Liver (tissue), 9 donors: ENCODE data around the gene WDFY1. TPM values are rescaled to one million over a fixed set of nuclear protein-coding genes. Genes with fewer than 3 reads are reported as not detected.

Source experiments
- DNase-seq: peaks from one replicate; pipeline ENCODE4 v3.0.0-alpha.2; 2017; ENCODE audit warnings: low spot score
- H3K27ac ChIP-seq, 2 donors: one replicate each; pipeline ENCODE4 v1.7.0; 2013; ENCODE audit warnings: inconsistent platforms in 2 of 2, low read length in 2 of 2, control low read depth in 1 of 2, low read depth in 1 of 2, mild to moderate bottlenecking in 1 of 2
- H3K27me3 ChIP-seq, 4 donors: one replicate each; pipeline versions ENCODE4 v1.6.1 to v1.7.0; 2013; ENCODE audit warnings: low read length in 3 of 4, inconsistent platforms in 1 of 4, mild to moderate bottlenecking in 1 of 4, moderate library complexity in 1 of 4; ENCODE audit not compliant: control insufficient read depth in 4 of 4, insufficient read depth in 4 of 4
- H3K36me3 ChIP-seq, 4 donors: one replicate each; pipeline versions ENCODE4 v1.6.1 to v1.7.0; 2013; ENCODE audit warnings: low read length in 3 of 4, mild to moderate bottlenecking in 3 of 4, low read depth in 1 of 4, moderate library complexity in 1 of 4; ENCODE audit not compliant: control insufficient read depth in 4 of 4, insufficient read depth in 3 of 4
- H3K4me1 ChIP-seq, 4 donors: one replicate each; pipeline versions ENCODE4 v1.6.1 to v1.7.0; 2013; ENCODE audit warnings: low read length in 3 of 4, mild to moderate bottlenecking in 3 of 4, moderate library complexity in 1 of 4; ENCODE audit not compliant: control insufficient read depth in 4 of 4, insufficient read depth in 4 of 4
- H3K4me3 ChIP-seq, 3 donors: one replicate each; pipeline versions ENCODE4 v1.6.1 to v1.7.0; 2013; ENCODE audit warnings: low read length in 3 of 3, control low read depth in 1 of 3, low read depth in 1 of 3, mild to moderate bottlenecking in 1 of 3
- H3K9ac ChIP-seq, 2 donors: one replicate each; pipeline ENCODE4 v1.7.0; 2013; ENCODE audit warnings: low read length in 2 of 2, mild to moderate bottlenecking in 2 of 2, moderate library complexity in 2 of 2, control low read depth in 1 of 2, low read depth in 1 of 2
- H3K9me3 ChIP-seq, 4 donors: one replicate each; pipeline versions ENCODE4 v1.6.1 to v1.7.0; 2013; ENCODE audit warnings: low read length in 3 of 4; ENCODE audit not compliant: control insufficient read depth in 4 of 4
- ATF3 ChIP-seq: IDR thresholded peaks from 2 replicates; pipeline ENCODE4 v1.6.1; 2016; ENCODE audit warnings: antibody characterized with exemption
- CTCF ChIP-seq: fragments of 150-350 bp; IDR thresholded peaks from 2 replicates; pipeline ENCODE4 v1.5.1; 2017; ENCODE audit warnings: improper control_type of control experiment, low read depth, low read length; ENCODE audit not compliant: missing input control
- FOXA1 ChIP-seq: IDR thresholded peaks from 2 replicates; pipeline ENCODE4 v1.6.1; 2016; ENCODE audit warnings: antibody characterized with exemption
- FOXA2 ChIP-seq: IDR thresholded peaks from 2 replicates; pipeline ENCODE4 v1.6.1; 2016; ENCODE audit warnings: antibody characterized with exemption
- GABPA ChIP-seq, 2 donors: IDR thresholded peaks in 1 of 2; conservative IDR thresholded peaks in 1 of 2; 2 replicates each; pipeline ENCODE4 v1.6.1; 2016; ENCODE audit warnings: antibody characterized with exemption in 2 of 2, mild to moderate bottlenecking in 1 of 2, moderate library complexity in 1 of 2
- HNF4A ChIP-seq, 2 donors: conservative IDR thresholded peaks; 2 replicates each; pipeline ENCODE4 v1.6.1; 2016; ENCODE audit warnings: antibody characterized with exemption in 2 of 2, mild to moderate bottlenecking in 2 of 2
- HNF4G ChIP-seq: IDR thresholded peaks from 2 replicates; pipeline ENCODE4 v1.6.1; 2016; ENCODE audit warnings: antibody characterized with exemption
- JUND ChIP-seq, 2 donors: IDR thresholded peaks; 2 replicates each; pipeline ENCODE4 v1.6.1; 2016; ENCODE audit warnings: antibody characterized with exemption in 2 of 2
- MAX ChIP-seq: IDR thresholded peaks from 2 replicates; pipeline ENCODE4 v1.6.1; 2016; ENCODE audit warnings: antibody characterized with exemption
- NR2F2 ChIP-seq: IDR thresholded peaks from 2 replicates; pipeline ENCODE4 v1.6.1; 2016; ENCODE audit warnings: antibody characterized with exemption
- RAD21 ChIP-seq, 2 donors: IDR thresholded peaks; 2 replicates each; pipeline ENCODE4 v1.6.1; 2016; ENCODE audit warnings: antibody characterized with exemption in 2 of 2, mild to moderate bottlenecking in 2 of 2
- REST ChIP-seq: IDR thresholded peaks from 2 replicates; pipeline ENCODE4 v1.6.1; 2016; ENCODE audit warnings: antibody characterized with exemption, mild to moderate bottlenecking
- RXRA ChIP-seq, 2 donors: IDR thresholded peaks; 2 replicates each; pipeline ENCODE4 v1.6.1; 2017 to 2018; ENCODE audit warnings: antibody characterized with exemption in 2 of 2, mild to moderate bottlenecking in 1 of 2
- SP1 ChIP-seq: IDR thresholded peaks from 2 replicates; pipeline ENCODE4 v1.6.1; 2018; ENCODE audit warnings: antibody characterized with exemption, mild to moderate bottlenecking
- TAF1 ChIP-seq: conservative IDR thresholded peaks from 2 replicates; pipeline ENCODE4 v1.6.1; 2016; ENCODE audit warnings: antibody characterized with exemption, mild to moderate bottlenecking
- YY1 ChIP-seq: IDR thresholded peaks from 2 replicates; pipeline ENCODE4 v1.6.1; 2016; ENCODE audit warnings: antibody characterized with exemption, mild to moderate bottlenecking
- ZBTB33 ChIP-seq: IDR thresholded peaks from 2 replicates; pipeline ENCODE4 v1.6.1; 2016; ENCODE audit warnings: antibody characterized with exemption
- WGBS: extraction: QIAGEN DNeasy Blood & Tissue Kit; methylation state at CpG from one replicate; pipeline ENCODE4 v1.1.7; 2013; 5-methylcytosine and 5-hydroxymethylcytosine counted together
- polyA plus RNA-seq, 2 donors: library from polyadenylated mRNA; stranded (reverse) in 1 of 2; unstranded in 1 of 2; fragments of 200-250 nt in 1 of 2; fragments of >200 nt in 1 of 2; fragmentation: Nextera tagmentation in 1 of 2; extraction: Ambion mirVana in 1 of 2; gene quantifications; one replicate each; pipeline versions ENCODE4 v1.2.1 to v1.2.3, GENCODE V29; 2013 to 2015
- total RNA-seq, 2 donors: library from RNA; depleted of rRNA; stranded (reverse); fragments of >200 nt; gene quantifications; one replicate each; pipeline ENCODE4 v1.2.3, GENCODE V29; 2014
- donor health status: healthy.
- donor health status: healthy.
- donor health status: healthy.
- donor health status: healthy.
- donor health status: healthy.

The WDFY1 gene
- total and polyA plus RNA-seq, 4 donors: 12.0 to 34.2 (median 24.1) TPM

- no peaks in the 10 kb centered on the region for H3K9me3 ChIP-seq
- H3K36me3 ChIP-seq: peaks cover 9 to 37% (median 22%) of the 10 kb centered on the region in 4 donors
- no peak overlapping the region for H3K4me3 ChIP-seq
- H3K27ac ChIP-seq: no peak overlapping the region
- H3K27me3 ChIP-seq: no peaks in the 10 kb centered on the region
- DNase-seq: no peak
- 90% methylated on average over 5 of the region's 5 CpGs for WGBS
- peaks cover 0 to 2% (median 0%) of the 10 kb centered on the region in 4 donors for H3K4me1 ChIP-seq
- TF ChIP-seq TAF1 (no peak), FOXA2 (no peak), REST (no peak), YY1 (no peak), SP1 (no peak), RXRA (IDR thresholded peaks at IDR 0.05) (no peak), CTCF (no peak), ATF3 (no peak), HNF4A (conservative IDR thresholded peaks at IDR 0.05) (no peak), HNF4G (no peak), GABPA (IDR thresholded peaks at IDR 0.05 in 1 of 2, conservative IDR thresholded peaks at IDR 0.05 in 1 of 2) (no peak), ZBTB33 (no peak), NR2F2 (no peak), JUND (IDR thresholded peaks at IDR 0.05) (no peak), MAX (no peak), RAD21 (IDR thresholded peaks at IDR 0.05) (no peak), FOXA1 (no peak)
- H3K9ac ChIP-seq: no peak overlapping the region
Observed at GRCh38 chr2:223897669-223898330, 47.3 kb downstream of the WDFY1 start.
